HG03060 (cell line): ENCODE data around the gene SH3RF2.
"Not testable (repeated sequence)": the region's sequence is repeated elsewhere in the genome, so short reads cannot be mapped to it uniquely, and the experiment has no call there.

Source experiments
- ATAC-seq: cut with Tn5 transposase; IDR thresholded peaks from one replicate; pipeline ENCODE4 v1.9.1; 2021; ENCODE audit warnings: low read depth, moderate number of reproducible peaks; ENCODE audit not compliant: unreplicated experiment

The SH3RF2 gene

DNA sequence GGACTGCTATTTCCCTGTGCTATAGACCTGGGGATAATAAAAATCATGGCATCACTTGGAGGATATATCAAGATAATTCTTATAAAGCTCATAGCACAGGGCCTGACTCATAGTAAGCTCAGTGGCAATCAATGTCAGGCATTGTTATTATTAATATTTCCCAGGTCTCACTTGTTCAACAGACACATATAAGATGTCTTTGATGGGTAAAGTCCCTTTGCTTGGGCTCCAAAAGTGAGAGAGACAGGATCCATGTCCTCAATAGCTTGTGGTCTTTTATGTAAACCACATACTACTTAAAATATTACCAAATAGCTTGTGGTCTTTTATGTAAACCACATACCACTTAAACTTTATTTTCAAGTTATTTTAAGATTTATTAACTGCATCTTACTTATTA, 11.2 kb downstream of the SH3RF2 start:
- no peak for ATAC-seq

- ATAC-seq = no peak
Observed at GRCh38 chr5:145948047-145948446, 11.7 kb downstream of the SH3RF2 start.

- ATAC-seq = no peak
Observed at GRCh38 chr5:145948921-145949320, 12.5 kb downstream of the SH3RF2 start.

GRCh38 chr5:145949474-145949873, 13.1 kb downstream of the SH3RF2 start:
- ATAC-seq = no peak

- ATAC-seq = no peak
Observed at GRCh38 chr5:145951071-145951470, 14.7 kb downstream of the SH3RF2 start.

- ATAC-seq = no peak
Observed at GRCh38 chr5:145953202-145953601, 16.8 kb downstream of the SH3RF2 start.

GRCh38 chr5:145954140-145954539, 17.8 kb downstream of the SH3RF2 start:
- ATAC-seq = not testable (repeated sequence)

GRCh38 chr5:145957388-145957787, 21.0 kb downstream of the SH3RF2 start:
- ATAC-seq = no peak

- no peak for ATAC-seq
Observed at GRCh38 chr5:145958436-145958835, 22.1 kb downstream of the SH3RF2 start.

DNA sequence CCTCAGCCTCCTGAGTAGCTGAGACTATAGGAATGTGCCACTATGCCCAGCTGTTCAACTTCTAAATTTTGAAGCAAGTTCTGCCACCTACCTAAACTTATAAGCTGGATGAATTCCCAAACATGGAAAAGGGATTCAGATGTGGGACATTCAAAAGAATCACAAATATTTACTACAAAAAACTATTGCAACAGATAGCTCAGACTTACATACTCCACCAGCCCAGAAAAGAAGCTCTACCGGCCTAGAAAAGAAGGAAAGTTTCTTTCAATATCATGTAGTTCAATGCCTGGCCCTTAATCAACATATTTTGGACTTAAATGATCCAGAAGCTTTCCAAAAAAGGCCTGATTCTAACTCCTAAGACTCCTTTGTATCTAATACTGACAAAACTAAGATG, 23.8 kb downstream of the SH3RF2 start:
- no peak for ATAC-seq

DNA sequence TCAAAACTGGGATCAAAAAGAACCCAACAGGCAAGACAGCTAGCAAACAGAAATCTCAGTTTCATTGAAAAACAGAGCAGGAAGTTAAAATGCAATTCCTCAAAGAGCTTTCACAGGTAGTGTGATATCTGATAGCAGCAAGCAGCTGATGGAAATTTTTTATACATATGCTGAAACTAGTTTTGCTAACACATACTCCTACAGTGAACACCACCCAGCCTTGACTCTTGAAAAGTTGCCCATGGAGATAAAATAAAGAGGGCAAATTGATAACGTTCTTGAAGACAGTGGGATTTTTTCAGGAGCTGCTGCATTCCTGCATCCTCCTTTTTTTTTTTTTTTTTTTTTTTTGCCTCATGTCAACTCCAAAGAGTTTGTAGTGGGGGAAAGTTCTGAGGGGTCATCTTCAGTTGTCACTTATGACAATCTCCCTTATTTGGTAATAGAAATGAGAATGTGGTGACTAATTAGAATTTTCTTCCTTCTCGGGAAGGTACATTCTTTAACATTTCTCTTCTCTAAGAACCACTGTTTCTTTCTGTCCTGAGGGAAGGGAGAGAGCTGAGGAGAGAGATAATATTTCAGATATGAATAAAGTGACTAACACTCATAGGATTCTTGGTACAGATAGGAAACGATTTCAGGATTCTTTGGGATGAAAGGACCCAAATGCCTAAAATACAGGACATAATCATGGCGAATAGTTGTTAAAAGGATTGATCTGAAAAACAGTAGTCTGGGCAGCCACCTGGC, 24.6 kb downstream of the SH3RF2 start:
- ATAC-seq = no peak

DNA sequence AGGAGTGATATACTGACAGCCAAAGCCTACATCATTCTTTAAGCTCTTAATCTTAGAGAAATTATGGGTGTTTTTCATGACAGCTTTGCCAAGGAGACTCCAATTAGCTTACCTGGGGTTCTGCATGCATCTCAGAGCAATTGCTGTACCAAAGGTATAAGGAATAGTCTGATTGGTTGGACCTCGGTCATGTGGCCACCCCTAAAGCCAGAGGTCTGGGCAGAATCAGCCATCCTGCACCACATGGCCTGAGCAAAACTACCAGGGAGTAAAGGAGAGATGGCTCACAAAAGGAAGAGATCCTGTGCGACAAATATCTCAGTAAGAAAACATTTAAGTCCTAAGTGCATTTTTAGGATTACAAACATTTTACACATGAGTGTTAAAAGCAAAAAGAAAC, 25.6 kb downstream of the SH3RF2 start:
- no peak for ATAC-seq

DNA sequence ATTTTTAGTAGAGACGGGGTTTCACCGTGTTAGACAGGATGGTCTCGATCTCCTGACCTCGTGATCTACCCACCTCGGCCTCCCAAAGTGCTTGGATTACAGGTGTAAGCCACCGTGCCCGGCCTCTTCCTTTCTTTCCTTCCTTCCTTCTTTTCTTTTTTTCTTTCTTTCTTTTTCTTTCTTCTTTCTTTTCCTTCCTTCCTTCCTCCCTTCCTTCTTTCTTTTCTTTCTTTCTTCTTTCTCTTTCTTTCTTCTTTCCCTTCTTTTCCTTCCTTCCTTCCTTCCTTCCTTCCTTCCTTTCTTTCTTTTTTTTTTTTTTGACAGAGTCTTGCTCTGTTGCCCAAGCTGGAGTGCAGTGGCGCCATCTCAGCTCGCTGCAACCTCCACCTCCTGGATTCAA, 27.6 kb downstream of the SH3RF2 start:
- ATAC-seq = not testable (repeated sequence)

- ATAC-seq = no peak
Observed at GRCh38 chr5:145965804-145966203, 29.4 kb downstream of the SH3RF2 start.

- no peak for ATAC-seq
Observed at GRCh38 chr5:145967296-145967695, 30.9 kb downstream of the SH3RF2 start.

- ATAC-seq = no peak
Observed at GRCh38 chr5:145968970-145969713, 32.8 kb downstream of the SH3RF2 start.

GRCh38 chr5:145969714-145970092, 33.3 kb downstream of the SH3RF2 start:
- no peak for ATAC-seq

GRCh38 chr5:145971108-145971507, 34.7 kb downstream of the SH3RF2 start:
- ATAC-seq = no peak

DNA sequence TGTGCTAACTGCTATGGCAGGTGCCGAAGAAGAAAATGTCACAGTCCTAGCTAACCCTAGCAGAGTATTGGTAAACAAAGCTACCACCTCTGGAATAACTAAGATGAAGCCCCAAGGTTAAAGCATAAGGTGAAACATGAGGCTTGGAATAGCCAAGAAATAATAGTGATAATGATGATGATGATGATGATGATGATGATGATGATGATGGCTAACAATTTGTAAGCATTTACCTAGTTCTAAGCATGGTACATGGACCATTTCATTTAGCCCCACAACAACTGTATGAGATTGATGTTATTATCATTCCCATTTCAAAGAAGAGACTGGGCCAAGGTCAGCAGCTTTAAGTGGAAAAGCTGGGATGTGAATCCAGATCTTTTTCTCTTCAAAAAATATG, 35.3 kb downstream of the SH3RF2 start:
- ATAC-seq = no peak

- no peak for ATAC-seq
Observed at GRCh38 chr5:145975001-145975360, 38.6 kb downstream of the SH3RF2 start.

DNA sequence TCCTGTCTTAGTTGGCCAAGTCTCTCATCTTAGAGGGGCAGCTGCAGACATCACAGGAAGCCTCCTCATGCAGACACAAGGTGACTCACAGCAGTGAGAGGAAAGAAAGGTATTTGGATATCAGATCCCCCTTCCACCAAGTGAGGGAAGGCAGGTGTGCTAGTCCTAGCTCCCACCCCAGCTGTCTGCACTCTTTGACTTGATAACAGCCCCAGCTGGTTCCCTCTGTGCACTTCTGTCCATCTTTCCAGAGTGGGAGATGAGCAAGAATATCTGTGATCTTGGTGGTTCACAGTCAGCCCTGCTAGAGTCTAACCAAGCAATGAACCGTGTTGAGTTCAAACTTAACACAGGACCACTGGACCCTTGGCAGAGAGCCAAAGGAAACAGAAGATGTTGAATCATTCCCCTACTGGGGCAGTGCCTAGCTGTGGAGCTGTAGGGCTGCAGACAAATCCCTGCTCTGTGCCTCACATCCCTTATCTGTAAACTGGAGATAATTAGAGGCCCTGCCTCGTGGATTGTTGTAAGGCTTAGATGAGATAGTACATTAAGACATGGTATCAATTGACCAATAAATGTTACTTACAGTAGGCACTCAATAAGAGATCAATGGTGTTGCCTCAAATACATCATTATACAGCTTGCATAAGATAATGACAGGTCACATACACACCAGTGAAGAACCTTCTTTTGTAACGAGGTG, 39.1 kb downstream of the SH3RF2 start:
- no peak for ATAC-seq
